AG04449 (cell line): Measurements from ENCODE around the gene PPP2R1B.

Experiments used
- CTCF ChIA-PET: fragments of 350-600 bp; formaldehyde crosslinking; extraction: SDS; loops from one replicate; lab custom pipeline; 2021; ENCODE audit warnings: antibody characterized with exemption; lab: Yijun Ruan, JAX
- POLR2A ChIA-PET: fragments of 400-600, 350-600 bp; formaldehyde crosslinking; extraction: SDS; loops from one replicate; lab custom pipeline; 2020; ENCODE audit warnings: antibody characterized with exemption, inconsistent platforms; lab: Yijun Ruan, JAX
- DNase-seq: peaks from one replicate; pipeline ENCODE4 v3.0.0-alpha.2; 2010; ENCODE audit warnings: low read depth, low spot score
- H3K4me3 ChIP-seq: 2 replicates; pipeline ENCODE4 v1.5.1; 2011; ENCODE audit warnings: low read depth, mild to moderate bottlenecking, control low read depth, low read length
- TF ChIP-seq, protein P1 (sequence below): IDR thresholded peaks from one replicate; pipeline ENCODE4 v1.5.1; 2011; ENCODE audit warnings: mild to moderate bottlenecking, moderate library complexity, low read length, control low read depth, inconsistent platforms; ENCODE audit not compliant: insufficient read depth; ENCODE audit errors: missing control alignments

Gene PPP2R1B

GRCh38 chr11:111731821-111732220 is 34.4 kb downstream of the PPP2R1B start:
- H3K4me3 ChIP-seq: no peak overlapping the region
- POLR2A ChIA-PET: no interaction called here
- DNase-seq: no peak
- CTCF ChIA-PET: interaction anchor here (1.5 kb wide), 3 partner anchors 13 to 46 kb away, joined by 3 to 5 read pairs (median 5); no protein-coding TSS in a partner anchor
- TF ChIP-seq, protein P1, sequence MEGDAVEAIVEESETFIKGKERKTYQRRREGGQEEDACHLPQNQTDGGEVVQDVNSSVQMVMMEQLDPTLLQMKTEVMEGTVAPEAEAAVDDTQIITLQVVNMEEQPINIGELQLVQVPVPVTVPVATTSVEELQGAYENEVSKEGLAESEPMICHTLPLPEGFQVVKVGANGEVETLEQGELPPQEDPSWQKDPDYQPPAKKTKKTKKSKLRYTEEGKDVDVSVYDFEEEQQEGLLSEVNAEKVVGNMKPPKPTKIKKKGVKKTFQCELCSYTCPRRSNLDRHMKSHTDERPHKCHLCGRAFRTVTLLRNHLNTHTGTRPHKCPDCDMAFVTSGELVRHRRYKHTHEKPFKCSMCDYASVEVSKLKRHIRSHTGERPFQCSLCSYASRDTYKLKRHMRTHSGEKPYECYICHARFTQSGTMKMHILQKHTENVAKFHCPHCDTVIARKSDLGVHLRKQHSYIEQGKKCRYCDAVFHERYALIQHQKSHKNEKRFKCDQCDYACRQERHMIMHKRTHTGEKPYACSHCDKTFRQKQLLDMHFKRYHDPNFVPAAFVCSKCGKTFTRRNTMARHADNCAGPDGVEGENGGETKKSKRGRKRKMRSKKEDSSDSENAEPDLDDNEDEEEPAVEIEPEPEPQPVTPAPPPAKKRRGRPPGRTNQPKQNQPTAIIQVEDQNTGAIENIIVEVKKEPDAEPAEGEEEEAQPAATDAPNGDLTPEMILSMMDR: no peak

GRCh38 chr11:111730871-111731591 is 35.2 kb downstream of the PPP2R1B start:
- no peak overlapping the region for H3K4me3 ChIP-seq
- no peak for DNase-seq
- TF ChIP-seq, protein P1: no peak
- ChIA-PET POLR2A (no interaction called here), CTCF (interaction anchor here (1.5 kb wide), 1 partner anchor 46 kb away, joined by 3 read pairs; no protein-coding TSS in a partner anchor)

DNA sequence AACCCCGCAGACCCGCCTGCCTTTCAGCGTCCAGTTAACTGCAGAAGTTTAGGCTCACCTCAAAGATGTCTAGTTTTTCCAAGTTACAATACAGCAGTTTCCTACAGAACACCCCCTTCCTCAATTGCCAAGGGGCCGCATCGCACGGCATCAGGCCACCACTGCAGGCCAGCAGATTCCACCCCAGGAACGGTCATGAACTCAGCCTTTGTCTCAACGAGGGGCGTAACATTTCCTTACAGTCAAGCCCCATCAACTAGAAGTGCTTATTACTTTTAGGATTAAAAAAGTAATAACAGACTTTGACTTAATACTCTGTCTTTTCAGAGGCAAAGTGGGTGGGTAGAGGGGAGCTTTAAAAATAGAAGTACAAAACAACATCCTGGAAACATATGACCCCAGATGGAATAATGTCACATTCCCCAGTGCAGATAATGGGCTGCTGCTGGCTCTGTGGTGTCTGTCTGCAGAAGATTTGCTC is 36.3 kb downstream of the PPP2R1B start:
- TF ChIP-seq, protein P1: no peak
- ChIA-PET POLR2A (interaction anchor here (0.6 kb wide), 1 partner anchor 175 kb away, joined by 3 read pairs; no protein-coding TSS in a partner anchor), CTCF (interaction anchor here (0.9 to 1.0 kb wide), 2 partner anchors 11 to 112 kb away, joined by 3 read pairs; no protein-coding TSS in a partner anchor)
- DNase-seq: no peak
- no peak overlapping the region for H3K4me3 ChIP-seq

DNA sequence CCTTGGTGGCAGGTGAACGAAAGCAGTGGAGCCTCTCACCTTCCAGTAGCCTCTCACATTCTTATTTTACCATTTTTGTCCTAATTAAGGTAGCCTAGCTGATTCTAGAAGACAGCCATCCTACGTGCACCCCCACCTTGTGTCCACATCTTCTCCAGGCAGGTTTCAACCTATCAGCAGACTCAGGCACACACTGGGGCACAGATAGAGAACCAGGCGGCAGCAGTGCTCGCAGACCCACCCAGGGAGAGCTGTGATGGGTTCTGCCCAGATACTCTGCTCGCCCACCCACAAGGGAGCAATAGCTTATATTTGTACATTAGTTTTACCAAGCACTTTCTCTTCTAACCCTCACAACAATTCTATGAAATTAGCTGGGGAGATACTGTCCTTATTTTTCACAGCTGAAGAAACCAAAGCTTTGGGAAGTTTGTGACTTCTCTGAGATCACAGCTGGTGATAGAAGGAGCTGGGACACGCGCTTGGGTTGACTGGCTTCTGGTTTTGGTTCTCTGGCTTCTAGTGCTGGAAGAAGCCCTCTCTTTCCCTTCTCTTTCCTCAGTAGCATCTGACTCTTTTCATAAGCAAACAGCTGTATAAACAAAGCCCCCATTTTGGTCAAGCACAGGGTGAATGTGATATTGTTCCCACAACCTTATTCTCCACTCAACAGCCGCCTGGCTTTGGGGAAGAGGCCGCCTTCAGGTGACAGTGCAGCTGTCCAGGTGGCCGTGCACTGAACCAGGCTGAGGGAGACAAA is 36.9 kb downstream of the PPP2R1B start:
- TF ChIP-seq, protein P1: no peak
- CTCF ChIA-PET: interaction anchor here (0.9 to 1.0 kb wide), 2 partner anchors 11 to 113 kb away, joined by 3 read pairs; no protein-coding TSS in a partner anchor
- no peak for DNase-seq
- POLR2A ChIA-PET: interaction anchor here (0.6 kb wide), 1 partner anchor 174 kb away, joined by 3 read pairs; no protein-coding TSS in a partner anchor
- H3K4me3 ChIP-seq: no peak overlapping the region

GRCh38 chr11:111727431-111727830 is 38.8 kb downstream of the PPP2R1B start:
- TF ChIP-seq, protein P1: no peak
- ChIA-PET CTCF (interaction anchor here (1.0 to 1.2 kb wide), 2 partner anchors 12 to 14 kb away, joined by 3 read pairs; no protein-coding TSS in a partner anchor), POLR2A (no interaction called here)
- H3K4me3 ChIP-seq: no peak overlapping the region
- no peak for DNase-seq
